SU-DHL-6 (cell line): Measurements from ENCODE around the gene TMIGD1.

ENCODE experiments used
- CTCF ChIP-seq: fragments of 200-600 bp; sonication (generic); IDR thresholded peaks from one replicate; pipeline ENCODE4 v1.5.1; 2017; ENCODE audit warnings: antibody characterized with exemption, mild to moderate bottlenecking, low read length, moderate library complexity; ENCODE audit not compliant: insufficient read depth, poor library complexity, severe bottlenecking
- EZH2phosphoT487 ChIP-seq: fragments of 200-600 bp; sonication (generic), shearing (Covaris generic); conservative IDR thresholded peaks from 2 replicates; pipeline ENCODE4 v1.6.1; 2018; ENCODE audit warnings: mild to moderate bottlenecking, antibody characterized with exemption, low read length, moderate library complexity, mixed read lengths

GRCh38 chr17:30310562-30310961 lies 23.3 kb downstream of the TMIGD1 start:
- no peak for TF ChIP-seq CTCF
- no peak for TF ChIP-seq EZH2phosphoT487
